Measurements from ENCODE around the gene TRAPPC12.

The TRAPPC12 gene

DNA sequence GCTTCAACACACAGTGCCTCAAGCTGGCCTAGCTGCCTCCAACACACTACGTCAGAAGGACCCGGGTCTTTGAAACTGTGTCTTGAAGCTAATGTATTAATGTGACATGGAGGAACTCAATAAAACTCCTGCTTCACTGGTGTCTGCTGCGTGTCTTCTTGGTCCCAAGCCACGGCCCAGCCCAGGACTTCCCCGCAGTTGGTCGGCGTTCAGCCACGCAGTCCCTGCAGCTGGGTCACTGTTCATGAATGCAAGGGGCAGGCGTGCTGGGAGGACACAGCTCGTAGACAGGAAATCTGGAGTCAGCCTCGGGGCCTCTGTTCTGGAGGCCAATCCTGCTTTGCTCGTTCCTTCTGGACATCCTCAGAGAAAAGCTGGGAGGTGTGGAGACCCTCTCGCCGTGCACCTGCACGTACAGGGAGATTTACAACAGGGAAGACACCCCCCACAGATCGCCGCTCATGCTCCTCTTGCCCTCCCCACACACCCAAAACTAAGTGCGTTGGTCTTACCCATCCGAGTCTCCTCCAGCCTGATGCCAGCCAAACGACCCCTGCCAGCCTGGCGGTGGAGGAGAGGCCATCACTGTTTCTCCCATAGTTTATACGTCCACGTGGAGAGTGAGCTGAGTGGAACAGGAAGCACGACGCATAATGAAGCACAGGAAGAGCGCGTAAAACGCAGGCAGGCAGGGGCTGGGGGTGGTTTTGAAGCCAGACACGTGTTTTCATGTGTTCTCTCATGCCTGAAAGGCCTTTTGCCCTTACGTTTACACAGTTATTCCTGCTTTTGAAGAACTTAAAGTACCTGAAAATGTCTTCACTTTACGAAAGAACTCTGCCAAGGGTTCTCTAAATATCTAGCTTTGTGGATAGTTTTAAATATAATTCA, 100.2 kb downstream of the TRAPPC12 start:
- Histone ChIP-seq H3K9me2 (replicated peaks; ENCODE audit: insufficient read depth, low read length) (no peaks in the 10 kb centered on the region), H3K4me2 (ENCODE audit: low read depth, low read length, poor library complexity, severe bottlenecking) (no peak overlapping the region), H3K4me3 (ENCODE audit: insufficient read depth, low read length, poor library complexity, severe bottlenecking) (no peak overlapping the region), H3K9ac (ENCODE audit: low read length) (no peak overlapping the region), H3K27ac (ENCODE audit: low read depth, low read length) (peak overlapping the region; percentile 47), H3F3A (ENCODE audit: insufficient read depth) (peaks cover 6% of the 10 kb centered on the region; the same call in 1 of the 2 replicates), H3K9me3 (ENCODE audit: insufficient read depth, low read length) (no peaks in the 10 kb centered on the region), H3K36me3 (ENCODE audit: low read length) (no peaks in the 10 kb centered on the region; the same call in 1 of the 2 replicates), H4K20me1 (ENCODE audit: low read depth, low read length) (no peaks in the 10 kb centered on the region), H2AFZ (ENCODE audit: low read depth, low read length, severe bottlenecking) (no peak overlapping the region), H3K79me2 (ENCODE audit: insufficient read depth, low read length) (no peaks in the 10 kb centered on the region), H3K27me3 (ENCODE audit: low read length) (no peaks in the 10 kb centered on the region)
- no peak for TF ChIP-seq EZH2phosphoT487 (conservative IDR thresholded peaks at IDR 0.05; ENCODE audit: low read length)
- TF ChIP-seq, protein P1, sequence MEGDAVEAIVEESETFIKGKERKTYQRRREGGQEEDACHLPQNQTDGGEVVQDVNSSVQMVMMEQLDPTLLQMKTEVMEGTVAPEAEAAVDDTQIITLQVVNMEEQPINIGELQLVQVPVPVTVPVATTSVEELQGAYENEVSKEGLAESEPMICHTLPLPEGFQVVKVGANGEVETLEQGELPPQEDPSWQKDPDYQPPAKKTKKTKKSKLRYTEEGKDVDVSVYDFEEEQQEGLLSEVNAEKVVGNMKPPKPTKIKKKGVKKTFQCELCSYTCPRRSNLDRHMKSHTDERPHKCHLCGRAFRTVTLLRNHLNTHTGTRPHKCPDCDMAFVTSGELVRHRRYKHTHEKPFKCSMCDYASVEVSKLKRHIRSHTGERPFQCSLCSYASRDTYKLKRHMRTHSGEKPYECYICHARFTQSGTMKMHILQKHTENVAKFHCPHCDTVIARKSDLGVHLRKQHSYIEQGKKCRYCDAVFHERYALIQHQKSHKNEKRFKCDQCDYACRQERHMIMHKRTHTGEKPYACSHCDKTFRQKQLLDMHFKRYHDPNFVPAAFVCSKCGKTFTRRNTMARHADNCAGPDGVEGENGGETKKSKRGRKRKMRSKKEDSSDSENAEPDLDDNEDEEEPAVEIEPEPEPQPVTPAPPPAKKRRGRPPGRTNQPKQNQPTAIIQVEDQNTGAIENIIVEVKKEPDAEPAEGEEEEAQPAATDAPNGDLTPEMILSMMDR (IDR thresholded peaks at IDR 0.05; ENCODE audit: insufficient read depth, low read length, poor library complexity, severe bottlenecking) = no peak

DNA sequence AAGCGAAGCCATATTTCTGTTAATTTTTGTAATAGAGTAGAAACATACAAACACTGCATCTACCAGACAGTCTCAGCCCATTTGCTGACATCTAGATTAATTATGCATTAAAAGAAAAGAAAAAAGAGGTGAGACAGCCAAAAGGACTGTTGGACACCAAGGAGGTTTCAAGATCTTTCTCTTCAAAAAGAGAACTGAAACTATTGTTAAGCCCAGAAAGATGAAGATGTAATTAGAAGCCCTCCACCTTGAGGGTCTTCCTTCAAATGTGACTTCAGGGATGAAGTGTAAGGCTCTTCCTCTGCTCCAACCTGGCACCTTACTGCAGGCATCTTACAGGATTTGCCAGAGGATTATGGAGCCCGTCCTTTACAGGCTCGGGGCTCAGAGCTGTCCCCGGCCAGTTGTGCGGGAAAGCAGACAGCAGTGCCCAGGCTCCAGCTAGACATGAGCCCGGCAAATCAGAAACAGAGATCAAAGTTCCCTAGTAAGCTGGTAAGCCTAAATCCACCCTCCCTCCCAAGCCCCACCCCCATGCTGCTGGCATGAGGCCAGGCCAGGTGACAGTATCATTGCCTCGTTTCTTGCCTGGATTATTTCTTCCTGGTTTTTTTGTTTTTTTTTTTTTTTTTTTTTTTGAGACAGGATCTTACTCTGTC, 101.0 kb downstream of the TRAPPC12 start:
- no peak overlapping the region for H2AFZ ChIP-seq (ENCODE audit: low read depth, low read length, severe bottlenecking)
- H3K27ac ChIP-seq (ENCODE audit: low read depth, low read length) = peak overlapping the region; percentile 47
- no peaks in the 10 kb centered on the region; the same call in 1 of the 2 replicates for H3K36me3 ChIP-seq (ENCODE audit: low read length)
- no peaks in the 10 kb centered on the region for H3K9me2 ChIP-seq (replicated peaks; ENCODE audit: insufficient read depth, low read length)
- H3K79me2 ChIP-seq (ENCODE audit: insufficient read depth, low read length) = no peaks in the 10 kb centered on the region
- H3F3A ChIP-seq (ENCODE audit: insufficient read depth) = peaks cover 6% of the 10 kb centered on the region; the same call in 1 of the 2 replicates
- H3K4me2 ChIP-seq (ENCODE audit: low read depth, low read length, poor library complexity, severe bottlenecking) = no peak overlapping the region
- H3K27me3 ChIP-seq (ENCODE audit: low read length) = no peaks in the 10 kb centered on the region
- H4K20me1 ChIP-seq (ENCODE audit: low read depth, low read length) = no peaks in the 10 kb centered on the region
- TF ChIP-seq EZH2phosphoT487 (conservative IDR thresholded peaks at IDR 0.05; ENCODE audit: low read length) = no peak
- TF ChIP-seq, protein P1 (IDR thresholded peaks at IDR 0.05; ENCODE audit: insufficient read depth, low read length, poor library complexity, severe bottlenecking) = no peak
- H3K9me3 ChIP-seq (ENCODE audit: insufficient read depth, low read length) = no peaks in the 10 kb centered on the region
- H3K4me3 ChIP-seq (ENCODE audit: insufficient read depth, low read length, poor library complexity, severe bottlenecking) = no peak overlapping the region
- no peak overlapping the region for H3K9ac ChIP-seq (ENCODE audit: low read length)

DNA sequence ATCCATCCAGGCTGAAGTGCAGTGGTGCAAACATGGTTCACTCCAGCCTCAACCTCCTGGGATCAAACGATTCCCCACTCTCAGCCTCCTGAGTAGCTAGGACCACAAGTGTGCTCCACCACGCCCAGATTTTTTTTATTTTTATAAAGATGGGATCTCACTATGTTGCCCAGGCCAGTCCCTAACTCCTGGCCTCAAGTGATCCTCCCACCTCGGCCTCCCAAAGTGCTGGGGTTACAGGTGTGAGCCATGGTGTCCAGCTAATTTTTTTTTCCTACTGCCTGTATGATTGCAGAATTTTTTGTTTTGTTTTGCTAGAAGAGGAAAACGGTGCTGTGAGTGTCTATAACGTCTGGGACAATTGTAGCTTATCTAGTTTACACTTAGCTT, 101.5 kb downstream of the TRAPPC12 start:
- Histone ChIP-seq H3K27ac (ENCODE audit: low read depth, low read length) (no peak overlapping the region), H3K4me2 (ENCODE audit: low read depth, low read length, poor library complexity, severe bottlenecking) (no peak overlapping the region), H3K9me3 (ENCODE audit: insufficient read depth, low read length) (no peaks in the 10 kb centered on the region), H2AFZ (ENCODE audit: low read depth, low read length, severe bottlenecking) (no peak overlapping the region), H3K9ac (ENCODE audit: low read length) (no peak overlapping the region), H3K79me2 (ENCODE audit: insufficient read depth, low read length) (no peaks in the 10 kb centered on the region), H3K4me3 (ENCODE audit: insufficient read depth, low read length, poor library complexity, severe bottlenecking) (no peak overlapping the region), H3K27me3 (ENCODE audit: low read length) (no peaks in the 10 kb centered on the region), H3K9me2 (replicated peaks; ENCODE audit: insufficient read depth, low read length) (no peaks in the 10 kb centered on the region), H3K36me3 (ENCODE audit: low read length) (no peaks in the 10 kb centered on the region; the same call in 1 of the 2 replicates), H4K20me1 (ENCODE audit: low read depth, low read length) (no peaks in the 10 kb centered on the region), H3F3A (ENCODE audit: insufficient read depth) (peaks cover 6% of the 10 kb centered on the region; the same call in 1 of the 2 replicates)
- TF ChIP-seq, protein P1 (IDR thresholded peaks at IDR 0.05; ENCODE audit: insufficient read depth, low read length, poor library complexity, severe bottlenecking) = no peak
- TF ChIP-seq EZH2phosphoT487 (conservative IDR thresholded peaks at IDR 0.05; ENCODE audit: low read length) = no peak

All from SU-DHL-6 (cell line).